D721Med (cell line): ENCODE data around the gene ATP2B1.

Source experiments
- DNase-seq: peaks from one replicate; pipeline ENCODE4 v3.0.0; 2011; ENCODE audit warnings: low spot score; ENCODE audit not compliant: insufficient read length
- FAIRE-seq: peaks from 2 replicates; lab custom pipeline; 2011; peaks lifted over from hg19 to GRCh38; lab: Jason Lieb, UNC
- TF ChIP-seq, protein P1 (sequence below): IDR thresholded peaks from 2 replicates; pipeline ENCODE4 v1.5.1; 2012; ENCODE audit warnings: mild to moderate bottlenecking, control low read depth; ENCODE audit not compliant: insufficient read depth; ENCODE audit errors: missing control alignments

Gene ATP2B1

DNA sequence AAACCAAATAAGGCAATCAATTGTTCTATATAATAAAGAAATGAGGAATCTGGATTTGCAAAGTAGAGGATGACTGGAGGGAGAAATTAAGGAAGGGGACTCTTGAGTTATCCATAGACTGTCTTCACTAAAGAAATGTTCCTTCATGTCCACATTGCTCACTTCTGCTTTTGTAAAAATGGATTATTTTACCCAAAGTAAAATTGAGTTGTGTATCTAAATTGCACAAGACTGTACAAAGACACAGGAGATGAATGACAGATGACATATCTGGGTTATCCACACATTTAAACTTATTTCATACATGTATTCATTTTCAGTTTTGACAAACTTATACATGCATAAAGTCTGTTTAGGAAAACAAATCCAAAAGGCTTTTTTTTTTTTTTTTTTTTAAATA, 11.3 kb downstream of the ATP2B1 start:
- no peak for DNase-seq
- FAIRE-seq = no peak
- TF ChIP-seq, protein P1, sequence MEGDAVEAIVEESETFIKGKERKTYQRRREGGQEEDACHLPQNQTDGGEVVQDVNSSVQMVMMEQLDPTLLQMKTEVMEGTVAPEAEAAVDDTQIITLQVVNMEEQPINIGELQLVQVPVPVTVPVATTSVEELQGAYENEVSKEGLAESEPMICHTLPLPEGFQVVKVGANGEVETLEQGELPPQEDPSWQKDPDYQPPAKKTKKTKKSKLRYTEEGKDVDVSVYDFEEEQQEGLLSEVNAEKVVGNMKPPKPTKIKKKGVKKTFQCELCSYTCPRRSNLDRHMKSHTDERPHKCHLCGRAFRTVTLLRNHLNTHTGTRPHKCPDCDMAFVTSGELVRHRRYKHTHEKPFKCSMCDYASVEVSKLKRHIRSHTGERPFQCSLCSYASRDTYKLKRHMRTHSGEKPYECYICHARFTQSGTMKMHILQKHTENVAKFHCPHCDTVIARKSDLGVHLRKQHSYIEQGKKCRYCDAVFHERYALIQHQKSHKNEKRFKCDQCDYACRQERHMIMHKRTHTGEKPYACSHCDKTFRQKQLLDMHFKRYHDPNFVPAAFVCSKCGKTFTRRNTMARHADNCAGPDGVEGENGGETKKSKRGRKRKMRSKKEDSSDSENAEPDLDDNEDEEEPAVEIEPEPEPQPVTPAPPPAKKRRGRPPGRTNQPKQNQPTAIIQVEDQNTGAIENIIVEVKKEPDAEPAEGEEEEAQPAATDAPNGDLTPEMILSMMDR = no peak

DNA sequence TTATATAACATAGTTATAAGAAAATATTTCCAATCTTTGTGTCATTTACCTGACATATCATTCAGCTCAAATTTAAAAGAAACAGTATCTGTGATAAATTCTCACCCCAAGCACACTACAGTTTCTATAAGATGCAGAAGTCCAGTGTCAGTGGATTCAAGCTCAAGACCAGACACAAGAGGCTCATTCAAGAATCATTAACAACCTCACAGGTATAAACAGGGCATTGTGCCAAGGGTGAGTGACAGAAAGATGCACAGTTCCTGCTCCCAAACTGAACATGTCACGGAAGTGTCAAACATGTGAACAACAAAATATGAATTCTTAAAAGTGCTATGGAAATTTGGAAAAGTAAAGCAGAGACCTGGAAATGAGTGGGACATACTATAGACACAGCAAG, 12.8 kb downstream of the ATP2B1 start:
- FAIRE-seq (no peak), DNase-seq (no peak)
- TF ChIP-seq, protein P1 = no peak

DNA sequence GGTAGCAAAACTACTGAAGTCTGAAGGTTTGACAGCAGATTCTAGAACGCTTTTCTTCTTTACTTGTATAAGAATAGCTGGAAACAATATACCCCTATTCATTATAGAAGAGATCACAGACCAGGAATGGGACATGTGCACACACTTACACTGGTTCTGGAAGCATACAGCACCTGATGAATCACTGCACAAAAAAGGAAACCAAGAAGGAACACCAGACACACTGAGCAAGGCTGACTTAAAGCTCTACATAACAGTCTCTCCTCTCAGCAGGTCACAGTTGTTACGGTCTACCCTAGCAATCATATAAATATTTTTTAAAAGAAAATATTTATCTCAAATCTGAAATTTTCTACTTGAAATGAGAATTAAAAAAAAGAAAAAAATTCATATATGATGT, 13.5 kb downstream of the ATP2B1 start:
- DNase-seq (no peak), FAIRE-seq (no peak)
- TF ChIP-seq, protein P1 = no peak

DNA sequence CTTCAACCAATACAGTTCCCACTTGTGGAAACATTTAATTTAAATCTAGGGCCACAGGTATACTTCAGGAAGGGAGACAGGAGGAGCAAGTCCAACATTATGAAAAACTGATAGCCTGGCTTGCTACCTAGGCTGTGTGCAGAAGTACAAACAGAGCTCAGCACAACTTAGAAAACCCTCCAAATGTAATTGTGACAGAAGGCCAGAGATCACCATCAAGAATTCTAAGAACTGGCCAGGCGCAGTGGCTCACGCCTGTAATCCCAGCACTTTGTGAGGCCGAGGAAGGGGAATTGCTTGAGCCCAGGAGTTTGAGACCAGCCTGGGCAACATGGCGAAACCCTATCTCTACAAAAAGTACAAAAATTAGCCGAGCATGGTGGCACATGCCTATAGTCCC, 14.1 kb downstream of the ATP2B1 start:
- FAIRE-seq (no peak), DNase-seq (no peak)
- TF ChIP-seq, protein P1 = no peak

DNA sequence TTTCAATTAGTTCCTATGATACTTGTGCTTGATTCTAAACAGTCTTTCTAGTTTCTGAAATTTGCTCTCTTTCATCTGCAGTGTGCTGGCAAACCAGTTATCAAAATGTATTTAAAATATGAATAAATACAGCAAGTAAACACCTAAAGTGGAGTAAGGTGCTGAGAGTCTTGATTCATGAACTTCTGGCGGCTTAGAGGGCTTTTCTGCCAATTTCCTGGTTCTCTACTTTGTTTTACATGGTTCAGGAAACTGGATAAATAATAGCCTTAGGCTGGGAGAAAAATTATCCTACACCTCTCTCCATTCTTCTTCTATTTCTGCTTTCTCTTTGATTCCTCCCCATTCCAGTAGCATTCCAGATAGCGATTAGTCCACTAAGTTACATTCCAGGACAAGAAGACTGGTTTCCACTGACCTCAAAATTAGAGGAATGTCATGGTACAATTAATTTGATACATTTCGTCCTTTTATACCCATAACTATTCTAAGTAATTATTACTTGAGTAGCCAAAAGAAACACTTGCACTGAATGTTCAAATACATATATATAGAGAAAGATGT, 14.9 kb downstream of the ATP2B1 start:
- no peak for DNase-seq
- TF ChIP-seq, protein P1 = no peak
- FAIRE-seq = no peak

DNA sequence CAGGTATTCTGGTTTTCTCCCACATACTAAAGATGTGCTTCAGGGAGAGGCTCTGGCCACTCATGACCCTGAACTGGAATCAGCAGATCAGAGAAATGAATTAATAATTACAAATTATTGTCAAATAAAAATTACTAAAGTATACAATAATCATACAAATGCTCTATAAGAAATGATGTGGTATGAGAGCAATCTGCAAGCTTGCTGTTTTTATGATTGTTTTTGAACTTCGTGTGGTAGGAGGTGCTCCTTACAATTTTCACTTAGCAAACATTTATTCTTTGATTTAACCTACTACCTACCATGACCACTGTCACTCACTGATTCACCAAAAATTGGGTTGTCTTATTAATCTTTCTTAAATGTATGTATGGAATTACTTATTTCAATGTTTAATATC, 16.2 kb downstream of the ATP2B1 start:
- FAIRE-seq (no peak), DNase-seq (no peak)
- TF ChIP-seq, protein P1 = no peak

DNA sequence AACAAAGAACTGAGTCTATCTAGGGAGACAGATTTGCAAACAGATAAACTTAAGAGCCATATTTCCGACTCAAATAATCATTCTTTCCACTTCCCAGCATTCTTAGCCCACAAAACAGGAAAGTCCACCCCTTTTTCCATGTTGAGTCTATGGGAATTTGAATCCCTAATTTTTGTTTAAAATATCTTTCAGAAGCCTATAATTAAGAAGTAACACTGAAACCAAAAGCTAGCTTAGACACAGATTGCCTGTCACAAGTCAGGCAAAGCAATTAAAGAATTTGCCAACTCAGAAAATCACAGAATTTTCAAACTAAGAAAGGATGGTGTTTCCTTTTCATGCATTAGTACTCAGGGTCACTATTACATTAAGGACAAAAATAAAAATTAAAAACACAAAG, 17.0 kb downstream of the ATP2B1 start:
- no peak for FAIRE-seq
- DNase-seq = no peak
- TF ChIP-seq, protein P1 = no peak
